Pons (tissue), 1 donor: ENCODE data around the gene LRRC3.
"Not testable (repeated sequence)": the region's sequence is repeated elsewhere in the genome, so short reads cannot be mapped to it uniquely, and the experiment has no call there.

Source experiments
- DNase-seq: peaks from one replicate; pipeline ENCODE4 v3.0.0-alpha.2; 2016; ENCODE audit warnings: low spot score

Gene LRRC3, protein sequence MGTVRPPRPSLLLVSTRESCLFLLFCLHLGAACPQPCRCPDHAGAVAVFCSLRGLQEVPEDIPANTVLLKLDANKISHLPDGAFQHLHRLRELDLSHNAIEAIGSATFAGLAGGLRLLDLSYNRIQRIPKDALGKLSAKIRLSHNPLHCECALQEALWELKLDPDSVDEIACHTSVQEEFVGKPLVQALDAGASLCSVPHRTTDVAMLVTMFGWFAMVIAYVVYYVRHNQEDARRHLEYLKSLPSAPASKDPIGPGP

DNA sequence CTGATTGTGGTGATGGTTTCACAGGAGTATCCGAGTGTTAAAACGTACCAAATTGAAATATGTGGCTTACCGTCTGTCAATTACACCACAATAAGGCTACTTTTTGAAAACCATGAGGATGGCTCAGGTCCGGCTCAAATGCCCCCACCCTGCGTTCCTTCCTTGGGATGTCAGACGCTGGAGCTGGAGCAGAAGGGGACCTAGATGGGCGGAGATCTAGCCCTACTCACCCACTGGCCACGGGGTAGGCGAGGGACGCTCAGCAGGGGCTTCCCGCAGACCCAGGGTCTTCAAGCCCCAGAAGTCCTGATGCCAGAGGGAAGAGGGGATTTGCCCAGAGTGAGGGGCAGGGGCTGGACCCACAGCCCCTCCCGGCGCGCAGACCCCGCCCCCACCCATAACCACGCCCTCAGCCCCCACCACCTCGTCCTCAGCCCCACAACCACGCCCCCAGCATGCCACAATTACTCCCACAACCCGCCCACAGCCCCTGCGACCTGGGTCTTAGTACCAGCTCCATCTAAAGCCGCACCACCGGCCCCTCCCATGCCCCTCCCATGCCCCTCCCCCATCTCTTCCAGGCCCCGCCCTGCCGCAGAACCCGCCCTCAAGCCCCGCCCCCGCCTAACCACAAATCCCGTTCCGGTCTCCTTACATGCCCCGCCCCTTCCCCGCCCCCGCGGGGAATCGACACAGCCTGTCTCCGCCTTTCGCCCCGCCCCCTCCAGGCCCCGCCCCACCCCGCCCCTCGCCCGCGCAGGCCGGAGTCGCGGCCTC is at the start of gene LRRC3:
Gene LRRC3 (plus strand): TSS at position 764 of the 777 bp plus-strand sequence. CDS start 1,135 bp downstream, outside the sequence.
- DNase-seq: no peak

- no peak for DNase-seq
Observed at GRCh38 chr21:44405948-44406872, 49.1 kb upstream of the LRRC3 start.

GRCh38 chr21:44406953-44407352 is 48.4 kb upstream of the LRRC3 start:
- DNase-seq: no peak

- no peak for DNase-seq
Observed at GRCh38 chr21:44407493-44407892, 47.8 kb upstream of the LRRC3 start.

DNA sequence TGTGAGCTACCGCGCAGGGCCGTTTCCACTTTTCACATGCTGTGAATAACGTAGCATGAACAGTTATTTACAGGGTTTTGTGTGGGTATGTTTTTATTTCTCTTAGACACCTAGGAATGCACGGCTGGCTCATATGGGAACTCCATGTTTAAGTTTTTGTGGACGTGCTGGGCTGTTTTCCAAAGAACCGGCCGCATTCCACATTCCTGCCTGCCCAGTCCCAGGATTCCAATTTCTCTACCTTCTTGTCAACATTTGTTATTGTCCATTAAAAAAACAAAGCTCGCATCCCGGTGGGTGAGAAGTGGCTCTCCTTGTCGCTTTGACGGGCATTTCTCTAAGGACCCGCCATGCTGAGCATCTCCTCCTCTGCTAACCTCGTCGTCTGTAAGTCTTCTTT is 47.1 kb upstream of the LRRC3 start:
- DNase-seq: no peak

- DNase-seq: no peak
Observed at GRCh38 chr21:44413566-44414290, 41.6 kb upstream of the LRRC3 start.

- no peak for DNase-seq
Observed at GRCh38 chr21:44414291-44415072, 40.8 kb upstream of the LRRC3 start.

DNA sequence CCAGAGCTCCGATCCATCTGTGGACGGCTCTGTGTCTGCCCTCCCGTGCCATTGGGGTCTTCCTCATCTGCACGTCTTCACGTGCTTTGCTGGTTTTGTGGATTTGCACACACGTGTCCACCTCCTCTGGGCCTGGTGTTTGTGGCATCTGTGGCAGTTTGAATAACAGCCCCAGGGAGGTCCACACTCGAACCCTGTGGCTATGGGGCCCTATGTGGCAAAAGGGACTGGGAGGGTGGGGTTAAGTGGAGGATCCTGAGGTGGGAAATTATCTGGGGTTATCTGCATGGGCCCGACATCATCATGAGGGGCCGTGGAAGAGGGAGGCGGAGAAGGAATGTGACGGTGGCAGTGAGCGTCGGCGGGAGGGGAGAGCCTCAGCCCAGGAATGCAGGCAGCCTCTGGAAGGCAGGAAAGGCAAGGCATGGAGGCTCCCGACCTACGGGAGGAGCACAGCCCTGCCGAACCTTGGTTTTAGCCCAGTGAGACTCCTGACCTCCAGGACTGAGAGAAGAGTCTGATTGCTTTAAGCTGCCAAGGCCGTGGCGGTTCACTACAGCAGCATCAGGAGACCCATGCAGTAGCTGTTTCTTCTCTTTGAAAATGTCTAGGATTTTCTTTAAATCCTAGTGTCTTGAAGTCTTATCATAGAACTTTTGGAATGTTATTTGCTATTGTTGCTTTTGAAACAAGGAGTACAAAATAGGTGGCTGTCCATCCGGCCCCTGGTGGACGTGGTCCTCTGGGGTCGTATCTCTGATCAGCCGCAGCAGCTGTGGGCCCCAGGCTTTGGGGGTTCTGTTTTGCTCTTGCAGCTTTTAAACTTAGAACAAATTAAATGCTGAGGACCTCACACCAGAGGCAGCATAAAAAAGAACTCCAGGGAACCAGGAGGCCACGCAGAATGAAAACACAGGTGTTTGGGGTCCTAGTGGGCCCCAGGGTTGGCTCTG is 40.0 kb upstream of the LRRC3 start:
- DNase-seq: no peak

DNA sequence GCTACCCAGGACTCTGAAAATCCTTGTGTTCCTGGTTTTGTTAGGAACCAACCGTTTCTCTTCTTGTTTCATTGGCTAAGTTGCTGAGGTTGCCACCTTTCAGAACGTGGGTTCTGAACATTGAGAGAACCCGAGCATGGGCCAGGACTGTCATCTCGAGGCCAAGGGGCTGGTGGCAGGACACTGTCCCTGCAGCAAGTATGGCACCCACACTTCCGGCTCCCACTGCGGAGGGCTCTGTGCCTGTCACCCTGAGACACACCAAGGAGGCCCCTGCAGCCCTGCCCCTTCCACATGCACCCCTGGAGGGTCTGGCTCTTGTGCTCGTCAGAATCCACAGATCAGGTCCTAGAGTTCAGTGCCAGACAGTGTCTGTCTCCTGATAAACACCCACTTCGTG is 39.1 kb upstream of the LRRC3 start:
- DNase-seq: no peak

GRCh38 chr21:44417621-44418107 is 37.6 kb upstream of the LRRC3 start:
- DNase-seq: not testable (repeated sequence)

- DNase-seq: no peak
Observed at GRCh38 chr21:44418108-44418875, 37.0 kb upstream of the LRRC3 start.

GRCh38 chr21:44418876-44419230 is 36.5 kb upstream of the LRRC3 start:
- no peak for DNase-seq

GRCh38 chr21:44419679-44420078 is 35.6 kb upstream of the LRRC3 start:
- DNase-seq: no peak

GRCh38 chr21:44420416-44421205 is 34.7 kb upstream of the LRRC3 start:
- no peak for DNase-seq

GRCh38 chr21:44421901-44422840 is 33.1 kb upstream of the LRRC3 start:
- DNase-seq: no peak

DNA sequence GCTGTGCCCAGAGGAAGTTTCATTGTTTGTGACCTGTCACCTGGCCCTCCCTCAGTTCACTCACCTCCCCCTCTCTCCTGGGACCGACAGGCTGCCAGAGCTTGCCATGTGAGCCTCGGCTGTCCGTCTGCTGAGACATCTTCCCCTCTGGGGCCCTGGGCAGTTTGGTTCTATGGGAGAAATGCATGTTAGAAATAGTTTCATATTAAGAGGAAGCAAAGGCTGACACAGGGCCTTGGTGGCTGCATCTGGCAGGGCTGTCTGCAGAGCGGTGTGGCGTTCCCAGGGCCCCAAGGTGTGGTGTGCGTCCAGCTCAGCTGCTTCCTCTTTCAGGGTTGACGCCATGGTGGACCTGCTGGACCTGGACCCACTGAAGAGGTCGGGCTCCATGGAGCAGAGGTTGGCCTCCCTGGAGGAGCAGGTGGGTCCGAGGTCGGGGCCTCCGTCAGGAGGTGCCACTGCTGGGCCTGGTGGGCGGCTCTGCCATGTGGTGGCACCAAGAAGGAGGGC is 31.9 kb upstream of the LRRC3 start:
- DNase-seq: no peak
